OCI-LY7 (cell line): ENCODE data around the gene HIF1AN. TPM values are rescaled to one million over a fixed set of nuclear protein-coding genes. Genes with fewer than 3 reads are reported as not detected.

Experiments
- BruUV-seq: library from RNA; stranded (reverse); fragments of 400-500 nt; replicated peaks from 2 replicates; lab custom pipeline; 2021; lab: Mats Ljungman, UMichigan
- CTCF ChIA-PET: fragments of 300-600 bp; sonication (Branson Sonifier 250); formaldehyde crosslinking; loops from one replicate; lab custom pipeline; 2022; ENCODE audit warnings: antibody characterized with exemption; ENCODE audit not compliant: unreplicated experiment; lab: Charles Lee
- POLR2A ChIA-PET: fragments of 300-600 bp; sonication (Branson Sonifier 250); formaldehyde crosslinking; loops from one replicate; lab custom pipeline; 2022; ENCODE audit warnings: antibody characterized with exemption; lab: Charles Lee
- DNase-seq: peaks from one replicate; pipeline ENCODE4 v3.0.0-alpha.2; 2015; ENCODE audit warnings: low spot score
- H2AFZ ChIP-seq: fragments of 200-600 bp; sonication (generic), shearing (Covaris generic); 2 replicates; pipeline ENCODE4 v1.6.1; 2014; ENCODE audit warnings: mild to moderate bottlenecking, antibody characterized with exemption, low read length, moderate library complexity
- H3K27ac ChIP-seq: fragments of 200-600 bp; sonication (generic); 2 replicates; pipeline ENCODE4 v1.5.1; 2014; ENCODE audit warnings: mixed run types, low read depth, mild to moderate bottlenecking, moderate library complexity, low read length, inconsistent platforms; ENCODE audit not compliant: poor library complexity, severe bottlenecking
- H3K36me3 ChIP-seq: fragments of 200-600 bp; sonication (generic); 2 replicates; pipeline ENCODE4 v1.6.1; 2014; ENCODE audit warnings: mild to moderate bottlenecking, antibody characterized with exemption, low read length, moderate library complexity, mixed read lengths; ENCODE audit not compliant: insufficient read depth
- H3K4me1 ChIP-seq: fragments of 200-600 bp; sonication (generic); 2 replicates; pipeline ENCODE4 v1.5.1; 2014; ENCODE audit warnings: mild to moderate bottlenecking, low read length; ENCODE audit not compliant: insufficient read depth, poor library complexity, severe bottlenecking
- H3K4me2 ChIP-seq: fragments of 200-600 bp; sonication (generic); 2 replicates; pipeline ENCODE4 v1.6.1; 2014; ENCODE audit warnings: mild to moderate bottlenecking, low read length
- H3K4me3 ChIP-seq: fragments of 200-600 bp; sonication (generic); 2 replicates; pipeline ENCODE4 v1.5.1; 2014; ENCODE audit warnings: mild to moderate bottlenecking, low read depth, low read length; ENCODE audit not compliant: poor library complexity, severe bottlenecking
- H3K79me2 ChIP-seq: fragments of 200-600 bp; sonication (generic); 2 replicates; pipeline ENCODE4 v1.6.1; 2016; ENCODE audit warnings: low read depth, mild to moderate bottlenecking, low read length, moderate library complexity, mixed read lengths; ENCODE audit not compliant: insufficient read depth
- H3K9me2 ChIP-seq: fragments of 200-600 bp; sonication (generic); 2 replicates; pipeline ENCODE4 v1.6.1; 2016; ENCODE audit warnings: mild to moderate bottlenecking, low read length, mixed read lengths; ENCODE audit not compliant: insufficient read depth
- H3K9me3 ChIP-seq: fragments of 200-600 bp; sonication (generic); 2 replicates; pipeline ENCODE4 v1.6.1; 2014; ENCODE audit warnings: mild to moderate bottlenecking, mixed run types, low read length, mixed read lengths
- H4K20me1 ChIP-seq: fragments of 200-600 bp; sonication (generic); 2 replicates; pipeline ENCODE4 v1.6.1; 2014; ENCODE audit warnings: mild to moderate bottlenecking, antibody characterized with exemption, low read length, moderate library complexity, mixed read lengths; ENCODE audit not compliant: insufficient read depth
- EZH2phosphoT487 ChIP-seq: fragments of 200-600 bp; sonication (generic); IDR thresholded peaks from 2 replicates; pipeline ENCODE4 v1.6.1; 2018; ENCODE audit warnings: low read depth, borderline replicate concordance, mild to moderate bottlenecking, mixed run types, antibody characterized with exemption, low read length, moderate library complexity, mixed read lengths
- intact Hi-C: fragments of 100-400 bp; cut with micrococcal nuclease; formaldehyde crosslinking; loops from one replicate; pipeline ENCODE4 v1.10.0; 2022; ENCODE audit not compliant: unreplicated experiment
- total RNA-seq, 2 experiments: library from RNA; depleted of rRNA in 1 of 2; stranded (reverse); fragments of >200 nt in 1 of 2; shearing (Covaris generic) in 1 of 2; gene quantifications; 2 replicates each; pipeline ENCODE4 v1.2.3, GENCODE V29; 2014 to 2022
- TF ChIP-seq, protein P1 (sequence below): fragments of 200-600 bp; sonication (generic); conservative IDR thresholded peaks from 2 replicates; pipeline ENCODE4 v1.5.1; 2014; ENCODE audit warnings: mild to moderate bottlenecking, antibody characterized with exemption, low read length, moderate library complexity, mixed read lengths

The HIF1AN gene
- total RNA-seq, 2 experiments from 2014 or later = 10.6 to 44.6 TPM

- no peaks in the 10 kb centered on the region for H3K4me1 ChIP-seq
- no peaks in the 10 kb centered on the region for H3K79me2 ChIP-seq
- no peak overlapping the region for H3K4me2 ChIP-seq
- no TSS peak for BruUV-seq
- TF ChIP-seq, protein P1, sequence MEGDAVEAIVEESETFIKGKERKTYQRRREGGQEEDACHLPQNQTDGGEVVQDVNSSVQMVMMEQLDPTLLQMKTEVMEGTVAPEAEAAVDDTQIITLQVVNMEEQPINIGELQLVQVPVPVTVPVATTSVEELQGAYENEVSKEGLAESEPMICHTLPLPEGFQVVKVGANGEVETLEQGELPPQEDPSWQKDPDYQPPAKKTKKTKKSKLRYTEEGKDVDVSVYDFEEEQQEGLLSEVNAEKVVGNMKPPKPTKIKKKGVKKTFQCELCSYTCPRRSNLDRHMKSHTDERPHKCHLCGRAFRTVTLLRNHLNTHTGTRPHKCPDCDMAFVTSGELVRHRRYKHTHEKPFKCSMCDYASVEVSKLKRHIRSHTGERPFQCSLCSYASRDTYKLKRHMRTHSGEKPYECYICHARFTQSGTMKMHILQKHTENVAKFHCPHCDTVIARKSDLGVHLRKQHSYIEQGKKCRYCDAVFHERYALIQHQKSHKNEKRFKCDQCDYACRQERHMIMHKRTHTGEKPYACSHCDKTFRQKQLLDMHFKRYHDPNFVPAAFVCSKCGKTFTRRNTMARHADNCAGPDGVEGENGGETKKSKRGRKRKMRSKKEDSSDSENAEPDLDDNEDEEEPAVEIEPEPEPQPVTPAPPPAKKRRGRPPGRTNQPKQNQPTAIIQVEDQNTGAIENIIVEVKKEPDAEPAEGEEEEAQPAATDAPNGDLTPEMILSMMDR = peak; percentile 92
- TF ChIP-seq EZH2phosphoT487 = no peak
- ChIA-PET CTCF (interaction anchor here (0.6 to 1.1 kb wide), 4 partner anchors 9 to 85 kb away, joined by 3 to 7 read pairs (median 4); no protein-coding TSS in a partner anchor), POLR2A (interaction anchor here (0.6 to 1.3 kb wide), 3 partner anchors 11 to 439 kb away, joined by 3 to 4 read pairs (median 4); partner anchors contain the start of gene NDUFB8)
- H3K9me3 ChIP-seq = no peaks in the 10 kb centered on the region
- peaks cover 23% of the 10 kb centered on the region; the same call in 1 of the 2 replicates for H3K36me3 ChIP-seq
- no peak overlapping the region for H2AFZ ChIP-seq
- no peaks in the 10 kb centered on the region for H3K9me2 ChIP-seq
- DNase-seq = peak; percentile 51
- H3K27ac ChIP-seq = no peak overlapping the region
- intact Hi-C loops = loop anchor here (10.0 kb wide), 1 partner anchor 674 kb away; no protein-coding TSS in a partner anchor
- no peaks in the 10 kb centered on the region for H4K20me1 ChIP-seq
- H3K4me3 ChIP-seq = no peak overlapping the region
Measured at GRCh38 chr10:100518761-100519241, 16.9 kb upstream of the HIF1AN start.

- Histone ChIP-seq H3K4me2 (no peak within 1 kb of the TSS), H3K4me1 (no peaks in the 10 kb centered on the region), H3K4me3 (no peak within 1 kb of the TSS), H3K9me2 (no peaks in the 10 kb centered on the region), H2AFZ (no peak within 1 kb of the TSS), H3K36me3 (peaks cover 30% of the 10 kb centered on the region; the same call in 1 of the 2 replicates), H3K79me2 (no peaks in the 10 kb centered on the region), H4K20me1 (no peaks in the 10 kb centered on the region), H3K27ac (no peak within 1 kb of the TSS), H3K9me3 (no peaks in the 10 kb centered on the region)
- TF ChIP-seq, protein P1 = no peak
- no peak for TF ChIP-seq EZH2phosphoT487
- intact Hi-C loops = loop anchor here (10.0 kb wide), 1 partner anchor 675 kb away; no protein-coding TSS in a partner anchor
- no TSS peak for BruUV-seq
- DNase-seq = no peak
- ChIA-PET POLR2A (interaction anchor here (0.6 to 1.0 kb wide), 3 partner anchors 19 to 439 kb away, joined by 3 to 5 read pairs (median 4); no protein-coding TSS in a partner anchor), CTCF (interaction anchor here (1.1 kb wide), 3 partner anchors 8 to 86 kb away, joined by 3 to 7 read pairs (median 4); no protein-coding TSS in a partner anchor)
Measured at GRCh38 chr10:100519311-100520051, 16.3 kb upstream of the HIF1AN start, which contains the start of gene SEC31B. Gene SEC31B (minus strand): TSS chr10:100519861. CDS start chr10:100516952, 2,909 bp downstream.
